ENCODE data around the gene SFMBT2. TPM values are rescaled to one million over a fixed set of nuclear protein-coding genes. Genes with fewer than 3 reads are reported as not detected.

SFMBT2 gene
- total RNA-seq, 1 experiment from 2014 or later: 14.3 TPM

GRCh38 chr10:7151538-7151937, 259.3 kb downstream of the SFMBT2 start (continued):
- TF ChIP-seq MLX (CRISPR knock-in tag; IDR thresholded peaks at IDR 0.05) (no peak), ATF1 (CRISPR knock-in tag; IDR thresholded peaks at IDR 0.05) (no peak), IRF2 (CRISPR knock-in tag; IDR thresholded peaks at IDR 0.05; ENCODE audit: borderline replicate concordance, low read depth) (no peak), NR3C1 (CRISPR knock-in tag; conservative IDR thresholded peaks at IDR 0.05; ENCODE audit: low read depth) (no peak), MYBL2 (CRISPR knock-in tag; IDR thresholded peaks at IDR 0.05) (no peak), EMX1 (CRISPR knock-in tag; IDR thresholded peaks at IDR 0.05) (no peak)

GRCh38 chr10:7150349-7150748, 260.5 kb downstream of the SFMBT2 start:
- Mint-ChIP-seq H3K9me3 (no peaks in the 10 kb centered on the region), H3K4me3 (no peak overlapping the region), H3K27me3 (ENCODE audit: low read depth) (0 out of 2 replicates have a peak, but pooled peaks cover 3% of the 10 kb centered on the region), H3K27ac (no peak overlapping the region), H3K36me3 (no peaks in the 10 kb centered on the region), H3K4me1 (peaks cover 6% of the 10 kb centered on the region)
- ChIA-PET POLR2A (no interaction called here), CTCF (interaction anchor here (1.1 kb wide), 1 partner anchor 29 kb away, joined by 3 read pairs; no protein-coding TSS in a partner anchor)
- ATAC-seq (no peak), DNase-seq (ENCODE audit: low spot score) (no peak)
- TF ChIP-seq OVOL2 (CRISPR knock-in tag; IDR thresholded peaks at IDR 0.05; ENCODE audit: borderline replicate concordance): no peak
- no peak for TF ChIP-seq NR1H2 (CRISPR knock-in tag; IDR thresholded peaks at IDR 0.05)
- TF ChIP-seq ZNF512 (CRISPR knock-in tag; IDR thresholded peaks at IDR 0.05; ENCODE audit: borderline replicate concordance): no peak
- TF ChIP-seq ZNF138 (CRISPR knock-in tag; conservative IDR thresholded peaks at IDR 0.05): no peak
- no peak for TF ChIP-seq GABPB1 (CRISPR knock-in tag; IDR thresholded peaks at IDR 0.05)
- no peak for TF ChIP-seq E2F4 (CRISPR knock-in tag; IDR thresholded peaks at IDR 0.05; ENCODE audit: borderline replicate concordance, low read depth)
- no peak for TF ChIP-seq ZSCAN18 (CRISPR knock-in tag; IDR thresholded peaks at IDR 0.05)
- TF ChIP-seq RORB (CRISPR knock-in tag; IDR thresholded peaks at IDR 0.05): no peak
- no peak for TF ChIP-seq RELA (CRISPR knock-in tag; IDR thresholded peaks at IDR 0.05; ENCODE audit: borderline replicate concordance)
- TF ChIP-seq ZNF232 (CRISPR knock-in tag; IDR thresholded peaks at IDR 0.05): no peak
- TF ChIP-seq ERG (CRISPR knock-in tag; IDR thresholded peaks at IDR 0.05): no peak
- TF ChIP-seq ZBTB43 (CRISPR knock-in tag; IDR thresholded peaks at IDR 0.05): no peak
